Activated CD8-positive, alpha-beta memory T cell treated with anti-CD3 and anti-CD28 coated beads for 4 hours (primary cell): ENCODE measurements around the gene MAST4.

Experiments used
- DNase-seq, 2 donors: peaks; one replicate each; pipeline ENCODE4 v3.0.0-alpha.2; 2020; ENCODE audit warnings: low read depth in 2 of 2

The MAST4 gene

GRCh38 chr5:66603881-66604280 is 7.7 kb downstream of the MAST4 start:
- no peak for DNase-seq

- DNase-seq, result no peak
Observed at GRCh38 chr5:66606713-66607112, 10.5 kb downstream of the MAST4 start.

GRCh38 chr5:66608501-66608900 is 12.3 kb downstream of the MAST4 start:
- no peak for DNase-seq

- DNase-seq, result no peak
Observed at GRCh38 chr5:66609615-66610014, 13.4 kb downstream of the MAST4 start.

GRCh38 chr5:66612226-66612625 is 16.0 kb downstream of the MAST4 start:
- no peak for DNase-seq

- DNase-seq, result no peak
Observed at GRCh38 chr5:66615136-66615535, 18.9 kb downstream of the MAST4 start.

GRCh38 chr5:66615894-66616293 is 19.7 kb downstream of the MAST4 start:
- DNase-seq, result no peak

GRCh38 chr5:66616520-66617225 is 20.5 kb downstream of the MAST4 start:
- no peak for DNase-seq

- no peak for DNase-seq
Observed at GRCh38 chr5:66617226-66617861, 21.2 kb downstream of the MAST4 start.

GRCh38 chr5:66617991-66618768 is 22.0 kb downstream of the MAST4 start:
- no peak for DNase-seq

GRCh38 chr5:66620711-66621110 is 24.5 kb downstream of the MAST4 start:
- no peak for DNase-seq

- no peak for DNase-seq
Observed at GRCh38 chr5:66621146-66621545, 25.0 kb downstream of the MAST4 start.

GRCh38 chr5:66621736-66622135 is 25.5 kb downstream of the MAST4 start:
- no peak for DNase-seq

- no peak for DNase-seq
Observed at GRCh38 chr5:66628561-66628960, 32.4 kb downstream of the MAST4 start.

- no peak for DNase-seq
Observed at GRCh38 chr5:66629446-66629845, 33.3 kb downstream of the MAST4 start.

GRCh38 chr5:66633754-66634153 is 37.6 kb downstream of the MAST4 start:
- DNase-seq, result no peak

- DNase-seq, result no peak
Observed at GRCh38 chr5:66634601-66635000, 38.4 kb downstream of the MAST4 start.

GRCh38 chr5:66637994-66638393 is 41.8 kb downstream of the MAST4 start:
- DNase-seq, result no peak

GRCh38 chr5:66639037-66639436 is 42.8 kb downstream of the MAST4 start:
- no peak for DNase-seq

- no peak for DNase-seq
Observed at GRCh38 chr5:66642538-66642937, 46.3 kb downstream of the MAST4 start.

GRCh38 chr5:66643387-66643786 is 47.2 kb downstream of the MAST4 start:
- DNase-seq, result no peak

- no peak for DNase-seq
Observed at GRCh38 chr5:66644111-66644510, 47.9 kb downstream of the MAST4 start.

- no peak for DNase-seq
Observed at GRCh38 chr5:66645039-66645438, 48.8 kb downstream of the MAST4 start.
